Fibroblast of mammary gland (primary cell): ENCODE data around the gene CAP2.
A peak's percentile ranks its signal among the peaks of the same experiment; 100 is the strongest.
"Not testable (repeated sequence)": the region's sequence is repeated elsewhere in the genome, so short reads cannot be mapped to it uniquely, and the experiment has no call there.

Source experiments
- DNase-seq: peaks from one replicate; pipeline ENCODE4 v3.0.0-alpha.2; 2010; ENCODE audit warnings: low read depth
- H3K4me3 ChIP-seq: 2 replicates; pipeline ENCODE4 v1.5.1; 2011; ENCODE audit warnings: low read depth, mild to moderate bottlenecking, low read length, moderate library complexity; ENCODE audit not compliant: control insufficient read depth
- CTCF ChIP-seq: conservative IDR thresholded peaks from 2 replicates; pipeline ENCODE4 v1.5.1; 2011; ENCODE audit warnings: low read depth, low read length, inconsistent platforms; ENCODE audit not compliant: control insufficient read depth, insufficient read depth

CAP2 gene

GRCh38 chr6:17574866-17575560, 181.6 kb downstream of the CAP2 start:
- no peak for TF ChIP-seq CTCF
- peak; percentile 92 for DNase-seq
- H3K4me3 ChIP-seq = no peak overlapping the region

GRCh38 chr6:17577059-17577458, 183.7 kb downstream of the CAP2 start:
- no peak for TF ChIP-seq CTCF
- no peak for DNase-seq
- no peak overlapping the region for H3K4me3 ChIP-seq

- peak; percentile 36 for DNase-seq
Observed at GRCh38 chr6:17580518-17581048, 187.2 kb downstream of the CAP2 start.

GRCh38 chr6:17581282-17581681, 187.9 kb downstream of the CAP2 start:
- DNase-seq, H3K4me3 ChIP-seq: not testable (repeated sequence)

More at GRCh38 chr6:17580518-17581048, 187.2 kb downstream of the CAP2 start:
- no peak for TF ChIP-seq CTCF
- peak overlapping the region; percentile 61 for H3K4me3 ChIP-seq

GRCh38 chr6:17583811-17584210, 190.4 kb downstream of the CAP2 start:
- DNase-seq = peak; percentile 53
- no peak overlapping the region for H3K4me3 ChIP-seq
- no peak for TF ChIP-seq CTCF

- peak; percentile 80 for DNase-seq
- peak; percentile 69 for TF ChIP-seq CTCF
- no peak overlapping the region for H3K4me3 ChIP-seq
Observed at GRCh38 chr6:17584241-17584803, 190.9 kb downstream of the CAP2 start.

GRCh38 chr6:17585766-17586490, 192.5 kb downstream of the CAP2 start:
- DNase-seq = no peak
- no peak overlapping the region for H3K4me3 ChIP-seq
- TF ChIP-seq CTCF = no peak

- not testable (repeated sequence) for H3K4me3 ChIP-seq, DNase-seq
Observed at GRCh38 chr6:17586623-17587022, 193.2 kb downstream of the CAP2 start.
